CD4-positive, alpha-beta T cell treated with Interleukin-15 for 4 hours (primary cell): ENCODE data around the gene RPL35.

Experiments used
- DNase-seq: peaks from one replicate; pipeline ENCODE4 v3.0.0-alpha.2; 2020; ENCODE audit warnings: low spot score

Gene RPL35

GRCh38 chr9:124877021-124877782 is 15.4 kb upstream of the RPL35 start:
- DNase-seq = no peak

GRCh38 chr9:124875501-124875900 is 13.7 kb upstream of the RPL35 start:
- DNase-seq = no peak

GRCh38 chr9:124873664-124874063 is 11.9 kb upstream of the RPL35 start:
- peak; percentile 60 for DNase-seq

- DNase-seq = no peak
Measured at GRCh38 chr9:124871156-124871561, 9.4 kb upstream of the RPL35 start.

GRCh38 chr9:124870723-124871122 is 9.0 kb upstream of the RPL35 start:
- DNase-seq = no peak

- peak; percentile 94 for DNase-seq
Measured at GRCh38 chr9:124869986-124870560, 8.3 kb upstream of the RPL35 start.

GRCh38 chr9:124869466-124869985 is 7.8 kb upstream of the RPL35 start:
- no peak for DNase-seq

GRCh38 chr9:124868511-124869465 is 7.0 kb upstream of the RPL35 start:
- peak; percentile 89 for DNase-seq

- DNase-seq = no peak
Measured at GRCh38 chr9:124863371-124863871, 1.7 kb upstream of the RPL35 start.

- no peak for DNase-seq
Measured at GRCh38 chr9:124860582-124861341, 995 bp downstream of the RPL35 start.

- DNase-seq = no peak
Measured at GRCh38 chr9:124859803-124860581, 1.8 kb downstream of the RPL35 start.

- DNase-seq = no peak
Measured at GRCh38 chr9:124858330-124859046, 3.3 kb downstream of the RPL35 start.

GRCh38 chr9:124857533-124858162 is 4.1 kb downstream of the RPL35 start:
- no peak for DNase-seq

- no peak for DNase-seq
Measured at GRCh38 chr9:124855944-124856765, 5.6 kb downstream of the RPL35 start.

GRCh38 chr9:124855566-124855943 is 6.2 kb downstream of the RPL35 start:
- no peak for DNase-seq

- no peak for DNase-seq
Measured at GRCh38 chr9:124854822-124855221, 6.9 kb downstream of the RPL35 start.

- no peak for DNase-seq
Measured at GRCh38 chr9:124854161-124854560, 7.6 kb downstream of the RPL35 start.

GRCh38 chr9:124853605-124854143 is 8.1 kb downstream of the RPL35 start:
- DNase-seq = no peak
